ENCODE data around the gene ARAP1.

DNA sequence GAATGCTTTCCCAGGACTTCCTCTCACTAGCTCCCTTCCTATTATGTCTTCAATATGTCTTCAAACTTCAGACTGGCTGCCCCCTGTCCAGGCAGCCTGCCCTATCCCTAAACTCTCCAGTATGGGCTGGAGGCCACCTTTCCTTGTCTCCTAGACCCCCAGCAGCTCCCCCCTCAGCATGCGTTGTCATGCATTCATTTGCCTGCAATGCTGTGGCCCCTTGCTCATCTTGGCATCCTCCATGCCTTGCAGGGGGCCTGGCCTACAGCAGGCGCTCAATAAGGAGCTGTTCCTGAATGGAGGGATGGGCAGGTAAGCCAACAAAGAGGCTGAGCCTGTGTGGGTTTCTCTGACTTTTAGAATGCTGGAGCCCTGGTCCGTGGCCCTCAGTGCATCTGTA is 16.4 kb upstream of the ARAP1 start:
- TF ChIP-seq POLR2AphosphoS5 (IDR thresholded peaks at IDR 0.05; ENCODE audit: low read depth, low read length) (no peak), TAF1 (IDR thresholded peaks at IDR 0.05; ENCODE audit: borderline replicate concordance, low read depth, low read length) (no peak), POLR2A (IDR thresholded peaks at IDR 0.05; ENCODE audit: low read depth, low read length) (no peak)

Measured in GM12892 (cell line).